Kidney epithelial cell (primary cell): ENCODE results near the gene ME1. TPM values are rescaled to one million over a fixed set of nuclear protein-coding genes. Genes with fewer than 3 reads are reported as not detected.
A peak's percentile ranks its signal among the peaks of the same experiment; 100 is the strongest.
"Not testable (repeated sequence)": the region's sequence is repeated elsewhere in the genome, so short reads cannot be mapped to it uniquely, and the experiment has no call there.

Experiments
- DNase-seq: peaks from one replicate; pipeline ENCODE4 v3.0.0-alpha.2; 2010; ENCODE audit warnings: low read depth
- H3K27me3 ChIP-seq: 2 replicates; pipeline ENCODE4 v1.6.0; 2011; ENCODE audit warnings: low read length; ENCODE audit not compliant: control insufficient read depth, insufficient read depth
- H3K36me3 ChIP-seq: 2 replicates; pipeline ENCODE4 v1.5.1; 2011; ENCODE audit warnings: low read length; ENCODE audit not compliant: control insufficient read depth, insufficient read depth
- H3K4me3 ChIP-seq: 2 replicates; pipeline ENCODE4 v1.5.1; 2011; ENCODE audit warnings: low read depth, mild to moderate bottlenecking, control low read depth, low read length
- total RNA-seq: library from RNA; depleted of rRNA; stranded (reverse); fragments of >200 nt; gene quantifications from 2 replicates; pipeline ENCODE4 v1.2.3, GENCODE V29; 2015
- TF ChIP-seq, protein P1 (sequence below): IDR thresholded peaks from 2 replicates; pipeline ENCODE4 v1.5.1; 2011; ENCODE audit warnings: mild to moderate bottlenecking, moderate library complexity, low read length, control low read depth, inconsistent platforms; ENCODE audit not compliant: insufficient read depth, poor library complexity, severe bottlenecking

Gene ME1
- total RNA-seq, 1 donor from 2014 or later, result 13.8 TPM

DNA sequence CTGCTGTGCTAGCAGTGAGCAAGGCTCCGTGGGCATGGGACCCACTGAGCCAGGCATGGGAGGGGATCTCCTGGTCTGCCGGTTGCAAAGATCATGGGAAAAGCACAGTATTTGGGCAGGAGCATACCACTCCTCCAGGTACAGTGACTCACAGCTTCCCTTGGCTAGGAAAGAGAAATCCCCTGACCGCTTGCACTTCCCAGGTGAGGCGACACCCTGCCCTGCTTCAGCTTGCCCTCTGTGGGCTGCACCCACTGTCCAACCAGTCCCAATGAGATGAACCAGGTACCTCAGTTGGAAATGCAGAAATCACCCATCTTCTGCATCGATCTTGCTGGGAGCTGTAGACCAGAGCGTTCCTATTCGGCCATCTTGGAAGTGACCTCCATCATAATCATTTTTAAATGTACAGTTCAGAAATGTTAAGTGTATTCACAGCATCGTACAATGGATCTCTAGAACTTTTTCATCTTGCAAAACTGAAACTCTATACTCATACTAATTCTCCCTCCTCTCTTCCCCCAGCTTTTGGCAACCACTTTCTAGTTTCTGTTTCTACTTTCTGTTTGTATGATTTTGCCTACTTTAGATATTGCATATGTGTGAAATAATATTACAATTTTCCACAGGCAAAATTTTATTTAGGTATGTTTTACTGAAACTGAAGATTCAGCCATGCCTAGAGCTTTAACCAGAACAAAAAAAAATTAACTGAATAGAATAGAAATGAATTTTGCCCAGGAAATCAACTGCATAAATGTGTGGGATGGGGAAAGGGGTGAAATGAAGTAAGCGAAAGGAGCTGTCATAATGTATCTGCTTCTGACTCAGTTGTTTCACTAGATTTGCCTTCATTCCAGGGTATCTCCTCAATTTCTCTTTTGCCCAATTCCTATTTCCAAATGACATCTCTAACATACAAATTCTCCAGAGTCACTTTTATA lies 137.7 kb downstream of the ME1 start:
- Histone ChIP-seq H3K27me3 (no peaks in the 10 kb centered on the region), H3K4me3 (no peak overlapping the region), H3K36me3 (no peaks in the 10 kb centered on the region)
- TF ChIP-seq, protein P1, sequence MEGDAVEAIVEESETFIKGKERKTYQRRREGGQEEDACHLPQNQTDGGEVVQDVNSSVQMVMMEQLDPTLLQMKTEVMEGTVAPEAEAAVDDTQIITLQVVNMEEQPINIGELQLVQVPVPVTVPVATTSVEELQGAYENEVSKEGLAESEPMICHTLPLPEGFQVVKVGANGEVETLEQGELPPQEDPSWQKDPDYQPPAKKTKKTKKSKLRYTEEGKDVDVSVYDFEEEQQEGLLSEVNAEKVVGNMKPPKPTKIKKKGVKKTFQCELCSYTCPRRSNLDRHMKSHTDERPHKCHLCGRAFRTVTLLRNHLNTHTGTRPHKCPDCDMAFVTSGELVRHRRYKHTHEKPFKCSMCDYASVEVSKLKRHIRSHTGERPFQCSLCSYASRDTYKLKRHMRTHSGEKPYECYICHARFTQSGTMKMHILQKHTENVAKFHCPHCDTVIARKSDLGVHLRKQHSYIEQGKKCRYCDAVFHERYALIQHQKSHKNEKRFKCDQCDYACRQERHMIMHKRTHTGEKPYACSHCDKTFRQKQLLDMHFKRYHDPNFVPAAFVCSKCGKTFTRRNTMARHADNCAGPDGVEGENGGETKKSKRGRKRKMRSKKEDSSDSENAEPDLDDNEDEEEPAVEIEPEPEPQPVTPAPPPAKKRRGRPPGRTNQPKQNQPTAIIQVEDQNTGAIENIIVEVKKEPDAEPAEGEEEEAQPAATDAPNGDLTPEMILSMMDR, result no peak
- DNase-seq, result no peak

GRCh38 chr6:83287298-83287697 lies 143.6 kb downstream of the ME1 start:
- not testable (repeated sequence) for H3K4me3 ChIP-seq, H3K36me3 ChIP-seq, H3K27me3 ChIP-seq, DNase-seq

DNA sequence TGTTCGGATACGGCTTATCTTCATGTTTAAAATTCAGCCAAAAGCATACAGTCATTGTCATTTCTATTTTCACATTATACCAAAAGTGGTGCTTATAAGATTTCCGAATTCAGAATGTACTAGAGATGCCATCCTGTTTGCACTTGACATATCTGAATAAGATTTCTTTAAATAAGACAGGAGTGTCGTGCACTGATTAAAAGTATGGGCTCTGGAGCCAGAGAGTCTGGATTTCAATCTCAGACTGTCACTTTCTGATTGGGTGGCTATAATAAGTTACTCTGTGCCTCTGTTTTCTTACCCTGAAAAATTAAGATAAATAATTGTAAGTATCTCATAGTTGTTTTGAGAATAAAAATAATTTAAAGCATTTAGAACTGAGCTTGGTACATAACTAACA lies 144.9 kb downstream of the ME1 start:
- Histone ChIP-seq H3K4me3 (no peak overlapping the region), H3K27me3 (no peaks in the 10 kb centered on the region), H3K36me3 (no peaks in the 10 kb centered on the region)
- DNase-seq, result no peak
- TF ChIP-seq, protein P1, result no peak

GRCh38 chr6:83273596-83273995 lies 157.3 kb downstream of the ME1 start:
- Histone ChIP-seq H3K36me3 (no peaks in the 10 kb centered on the region), H3K4me3 (no peak overlapping the region), H3K27me3 (no peaks in the 10 kb centered on the region)
- DNase-seq, result no peak
- TF ChIP-seq, protein P1, result no peak

- H3K36me3 ChIP-seq, result no peaks in the 10 kb centered on the region
- H3K4me3 ChIP-seq, result no peak overlapping the region
- H3K27me3 ChIP-seq, result no peaks in the 10 kb centered on the region
- TF ChIP-seq, protein P1, result no peak
- DNase-seq, result peak; percentile 39
Measured at GRCh38 chr6:83270971-83271719, 159.7 kb downstream of the ME1 start.

- no peaks in the 10 kb centered on the region for H3K36me3 ChIP-seq
- H3K27me3 ChIP-seq, result no peaks in the 10 kb centered on the region
- TF ChIP-seq, protein P1, result no peak
- no peak overlapping the region for H3K4me3 ChIP-seq
- peak; percentile 1 for DNase-seq
Measured at GRCh38 chr6:83265384-83265783, 165.5 kb downstream of the ME1 start.
